GM12875 (cell line): ENCODE results near the gene CPT1A.

Source experiments
- H3K4me3 ChIP-seq: one replicate; pipeline ENCODE4 v1.5.1; 2011; ENCODE audit warnings: low read depth, low read length, control low read depth
- TF ChIP-seq, protein P1 (sequence below): IDR thresholded peaks from 2 replicates; pipeline ENCODE4 v1.5.1; 2011; ENCODE audit warnings: low read depth, mild to moderate bottlenecking, control low read depth, inconsistent platforms, low read length, moderate library complexity, borderline replicate concordance; ENCODE audit not compliant: insufficient read depth

The CPT1A gene

DNA sequence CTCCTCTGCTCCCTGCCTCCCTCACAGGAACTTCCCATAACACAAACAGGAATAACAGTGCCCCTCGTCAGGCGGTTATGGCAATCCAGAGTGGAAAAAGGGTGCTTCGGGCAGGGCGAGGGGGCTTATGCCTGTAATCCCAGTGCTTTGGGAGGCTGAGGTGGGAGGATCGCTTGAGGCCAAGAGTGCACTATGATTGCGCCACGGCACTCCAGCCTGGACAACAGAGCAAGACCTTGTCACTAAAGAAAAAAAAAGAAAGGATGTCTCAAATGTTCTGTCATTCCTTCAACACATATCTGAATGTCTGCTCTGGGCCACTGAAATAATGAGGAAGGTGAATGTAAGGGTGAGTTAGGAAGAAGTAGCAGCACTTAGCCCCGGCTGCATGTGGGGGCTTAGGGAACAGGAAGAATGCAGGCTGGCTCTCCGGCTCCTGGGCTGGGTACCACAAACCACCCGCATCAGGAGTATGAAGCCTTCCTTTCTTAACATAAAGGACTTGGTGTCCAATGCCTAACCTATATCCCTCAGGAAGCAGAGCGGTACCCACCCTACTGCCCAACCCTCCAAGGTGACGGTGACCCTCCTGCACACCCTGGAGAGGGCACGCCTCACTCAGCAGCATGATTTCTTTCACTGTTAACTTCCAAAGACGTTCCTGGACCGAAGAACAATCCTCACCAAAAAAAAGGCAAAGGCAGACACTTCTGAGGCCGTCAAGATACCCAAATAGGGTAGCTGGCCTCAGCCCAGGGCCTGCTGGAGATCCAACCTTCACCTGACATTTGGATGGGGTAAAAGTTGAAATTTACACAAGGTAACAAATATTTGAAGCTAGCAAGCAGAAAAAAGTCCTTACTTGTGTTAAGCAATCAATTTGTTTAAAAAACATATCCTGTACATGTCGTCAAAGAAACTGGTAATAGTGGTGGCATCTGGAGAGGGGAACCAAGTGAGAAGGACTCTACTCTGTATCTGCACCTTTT lies 3.8 kb downstream of the CPT1A start:
- TF ChIP-seq, protein P1, sequence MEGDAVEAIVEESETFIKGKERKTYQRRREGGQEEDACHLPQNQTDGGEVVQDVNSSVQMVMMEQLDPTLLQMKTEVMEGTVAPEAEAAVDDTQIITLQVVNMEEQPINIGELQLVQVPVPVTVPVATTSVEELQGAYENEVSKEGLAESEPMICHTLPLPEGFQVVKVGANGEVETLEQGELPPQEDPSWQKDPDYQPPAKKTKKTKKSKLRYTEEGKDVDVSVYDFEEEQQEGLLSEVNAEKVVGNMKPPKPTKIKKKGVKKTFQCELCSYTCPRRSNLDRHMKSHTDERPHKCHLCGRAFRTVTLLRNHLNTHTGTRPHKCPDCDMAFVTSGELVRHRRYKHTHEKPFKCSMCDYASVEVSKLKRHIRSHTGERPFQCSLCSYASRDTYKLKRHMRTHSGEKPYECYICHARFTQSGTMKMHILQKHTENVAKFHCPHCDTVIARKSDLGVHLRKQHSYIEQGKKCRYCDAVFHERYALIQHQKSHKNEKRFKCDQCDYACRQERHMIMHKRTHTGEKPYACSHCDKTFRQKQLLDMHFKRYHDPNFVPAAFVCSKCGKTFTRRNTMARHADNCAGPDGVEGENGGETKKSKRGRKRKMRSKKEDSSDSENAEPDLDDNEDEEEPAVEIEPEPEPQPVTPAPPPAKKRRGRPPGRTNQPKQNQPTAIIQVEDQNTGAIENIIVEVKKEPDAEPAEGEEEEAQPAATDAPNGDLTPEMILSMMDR: no peak
- no peak overlapping the region for H3K4me3 ChIP-seq

DNA sequence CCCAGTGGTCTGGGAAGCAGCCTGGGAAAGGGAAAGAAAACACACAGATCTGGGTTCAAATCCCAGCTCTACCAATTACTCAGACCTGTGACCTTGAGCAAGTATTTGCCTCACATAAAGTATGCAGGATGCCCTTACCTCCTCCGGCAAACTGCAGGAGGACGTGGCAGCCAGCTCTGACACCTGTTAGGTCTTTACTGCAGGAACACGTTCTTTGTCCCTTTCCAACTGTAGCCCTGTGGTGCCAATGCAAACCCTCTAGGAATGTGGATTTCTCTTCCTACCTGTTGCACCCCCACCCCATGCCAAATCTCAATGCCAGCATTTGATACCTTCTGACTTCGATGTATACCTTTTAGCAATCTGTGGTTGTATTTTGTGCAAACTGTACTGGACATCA lies 6.0 kb downstream of the CPT1A start:
- TF ChIP-seq, protein P1: no peak
- H3K4me3 ChIP-seq: no peak overlapping the region

DNA sequence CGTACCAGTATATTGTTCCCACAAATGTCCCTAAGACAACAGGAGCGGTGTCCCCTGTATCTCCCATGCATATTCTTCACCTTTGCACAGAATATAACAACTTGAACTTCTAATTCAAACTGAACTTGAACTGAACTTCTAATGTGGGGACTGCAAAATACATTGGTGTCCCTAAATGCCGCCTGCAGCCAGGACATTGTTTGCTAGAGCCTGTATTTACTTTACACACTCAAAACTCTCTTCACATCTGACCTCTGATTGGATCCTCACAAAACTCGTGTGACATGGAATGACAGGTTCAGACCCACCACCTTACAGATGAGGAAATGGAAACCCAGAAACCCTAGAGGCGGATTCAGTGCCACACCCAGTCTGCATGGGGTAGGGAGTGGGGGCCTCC lies 6.4 kb downstream of the CPT1A start:
- H3K4me3 ChIP-seq: no peak overlapping the region
- TF ChIP-seq, protein P1: no peak

DNA sequence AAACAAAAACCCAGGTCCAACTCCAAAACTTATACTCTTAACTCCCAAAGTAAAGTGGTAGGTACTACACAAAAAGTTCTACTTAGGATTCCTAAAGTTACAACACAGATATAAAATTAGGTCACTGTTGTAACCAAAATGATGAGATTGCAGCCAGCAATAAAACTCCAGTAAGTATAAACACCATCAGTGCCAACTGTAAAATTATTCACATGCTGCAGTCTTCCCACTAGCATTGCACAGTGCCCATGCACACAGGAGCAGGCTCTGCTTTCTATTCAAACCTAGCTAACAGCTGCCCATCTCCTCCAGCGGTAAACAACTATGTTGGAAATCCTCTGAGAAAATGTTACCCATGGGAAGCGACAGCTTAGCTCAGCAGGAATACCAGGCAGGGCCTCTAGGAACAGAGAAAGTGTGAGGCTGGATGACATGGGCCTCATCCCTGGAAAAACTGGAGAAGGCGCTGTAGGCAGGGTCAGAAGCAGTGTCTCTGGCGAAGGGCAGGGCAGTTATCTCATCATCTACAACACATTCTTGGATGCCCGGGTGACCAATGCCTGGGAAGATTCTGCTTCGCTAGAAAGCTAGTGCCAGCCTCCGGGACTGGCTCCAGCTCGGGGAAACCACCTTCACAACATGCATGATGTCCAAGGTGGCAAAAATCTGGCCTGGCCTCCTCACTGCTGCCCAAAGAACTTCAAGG lies 9.1 kb downstream of the CPT1A start:
- H3K4me3 ChIP-seq: no peak overlapping the region
- TF ChIP-seq, protein P1: no peak

DNA sequence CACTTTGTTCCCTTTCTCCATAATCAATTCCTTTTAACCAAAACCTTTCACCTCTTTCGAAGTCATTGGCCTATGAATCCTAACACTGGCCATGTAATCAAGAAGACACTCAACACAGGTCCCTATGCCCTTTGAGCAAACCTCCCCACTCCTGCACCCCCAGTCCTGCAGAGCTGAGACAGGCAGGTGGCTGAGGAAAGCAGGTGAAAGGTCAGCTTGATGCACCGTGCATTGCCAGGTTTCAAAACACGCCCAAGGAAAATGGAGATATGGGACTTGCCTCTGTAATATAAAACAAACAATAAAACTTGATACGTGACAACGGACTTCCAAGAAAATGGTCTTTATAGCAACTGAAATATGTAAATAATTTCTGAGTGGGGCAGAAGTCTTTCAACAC lies 10.6 kb downstream of the CPT1A start:
- TF ChIP-seq, protein P1: no peak
- H3K4me3 ChIP-seq: no peak overlapping the region

DNA sequence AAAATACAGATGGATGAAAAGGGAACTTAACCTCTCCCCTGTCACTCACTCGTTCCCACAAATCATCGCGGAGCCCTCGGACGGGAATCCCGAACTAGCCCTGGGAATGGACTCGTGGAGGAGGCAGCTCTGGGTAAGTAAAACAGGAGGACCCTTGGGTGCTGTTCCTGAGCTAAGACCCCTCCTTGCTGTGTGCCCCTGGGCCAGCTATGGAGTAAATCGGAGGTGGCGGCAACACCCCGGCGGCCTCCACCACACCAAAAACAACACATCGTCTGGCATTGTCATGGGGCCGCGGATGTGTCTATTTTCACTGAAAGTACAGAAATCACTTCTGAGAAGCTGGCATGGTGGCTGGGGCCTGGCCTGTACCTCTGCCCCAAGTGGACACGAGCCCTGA lies 12.1 kb downstream of the CPT1A start:
- no peak overlapping the region for H3K4me3 ChIP-seq
- TF ChIP-seq, protein P1: no peak

DNA sequence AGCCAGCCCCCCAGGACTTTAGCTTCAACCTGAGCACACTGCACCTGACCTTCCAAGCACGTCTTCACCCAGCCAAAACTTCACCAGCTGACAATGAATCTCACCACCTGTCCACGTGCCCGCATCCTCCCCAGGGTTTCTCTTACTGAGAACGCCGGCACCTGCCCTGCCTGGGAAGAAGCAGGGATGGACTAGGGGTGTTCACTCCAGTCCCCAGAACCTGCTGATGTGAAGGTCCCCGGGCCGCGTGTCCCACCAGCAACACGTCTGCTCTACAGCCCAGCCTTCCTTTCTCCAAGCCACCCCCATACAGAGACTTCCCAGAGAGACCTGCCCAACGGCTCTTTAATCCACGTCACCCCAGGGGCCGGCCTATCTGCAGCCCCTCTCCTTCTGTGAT lies 12.8 kb downstream of the CPT1A start:
- no peak overlapping the region for H3K4me3 ChIP-seq
- TF ChIP-seq, protein P1: no peak
